Hepatocyte (in vitro differentiated cells): ENCODE results near the gene TMEM144. TPM values are rescaled to one million over a fixed set of nuclear protein-coding genes. Genes with fewer than 3 reads are reported as not detected.
A peak's percentile ranks its signal among the peaks of the same experiment; 100 is the strongest.

Experiments used
- DNase-seq: peaks from one replicate; pipeline ENCODE4 v3.0.0-alpha.2; 2016; ENCODE audit warnings: low spot score
- H2AFZ ChIP-seq: fragments of 200-600 bp; sonication (generic); 2 replicates; pipeline ENCODE4 v1.6.0; 2016; ENCODE audit warnings: antibody characterized with exemption, mild to moderate bottlenecking
- H3K27ac ChIP-seq: fragments of 200-600 bp; sonication (generic); 2 replicates; pipeline ENCODE4 v1.5.1; 2016; ENCODE audit warnings: mild to moderate bottlenecking
- H3K27me3 ChIP-seq: fragments of 200-600 bp; sonication (generic); 2 replicates; pipeline ENCODE4 v1.6.1; 2016
- H3K36me3 ChIP-seq: fragments of 200-600 bp; sonication (generic); replicated peaks from 2 replicates; pipeline ENCODE4 v1.5.1; 2016; ENCODE audit warnings: low read depth; ENCODE audit not compliant: insufficient read depth
- H3K4me1 ChIP-seq: fragments of 200-600 bp; sonication (generic); 2 replicates; pipeline ENCODE4 v1.5.1; 2016; ENCODE audit warnings: mild to moderate bottlenecking, moderate library complexity; ENCODE audit not compliant: insufficient read depth
- H3K4me2 ChIP-seq: fragments of 200-600 bp; sonication (generic); 2 replicates; pipeline ENCODE4 v1.6.0; 2016
- H3K4me3 ChIP-seq: fragments of 200-600 bp; sonication (generic); 2 replicates; pipeline ENCODE4 v1.5.1; 2016; ENCODE audit warnings: mild to moderate bottlenecking
- H3K79me2 ChIP-seq: fragments of 200-600 bp; sonication (generic); 2 replicates; pipeline ENCODE4 v1.6.0; 2017; ENCODE audit warnings: mild to moderate bottlenecking
- H3K9me2 ChIP-seq: fragments of 200-600 bp; sonication (generic); replicated peaks from 2 replicates; pipeline ENCODE4 v1.6.0; 2017; ENCODE audit warnings: mild to moderate bottlenecking; ENCODE audit not compliant: insufficient read depth
- H3K9me3 ChIP-seq: fragments of 200-600 bp; sonication (generic); 2 replicates; pipeline ENCODE4 v1.5.1; 2016; ENCODE audit warnings: low read depth, mild to moderate bottlenecking
- H4K20me1 ChIP-seq: fragments of 200-600 bp; sonication (generic); 2 replicates; pipeline ENCODE4 v1.6.0; 2016; ENCODE audit warnings: mild to moderate bottlenecking; ENCODE audit not compliant: insufficient read depth, poor library complexity, severe bottlenecking
- EZH2 ChIP-seq: fragments of 200-600 bp; sonication (generic); IDR thresholded peaks from 2 replicates; pipeline ENCODE4 v1.6.1; 2016; ENCODE audit warnings: antibody characterized with exemption, mild to moderate bottlenecking, borderline replicate concordance
- EZH2phosphoT487 ChIP-seq: fragments of 200-600 bp; sonication (generic); IDR thresholded peaks from one replicate; pipeline ENCODE4 v1.6.1; 2018; ENCODE audit warnings: antibody characterized with exemption, mild to moderate bottlenecking, low read depth, moderate library complexity; ENCODE audit not compliant: unreplicated experiment, severe bottlenecking
- WGBS: methylation state at CpG from one replicate; pipeline ENCODE4 v1.1.6; 2016; ENCODE audit warnings: low lambda C conversion rate; ENCODE audit errors: missing lambda C conversion rate; 5-methylcytosine and 5-hydroxymethylcytosine counted together
- polyA plus RNA-seq: library from polyadenylated mRNA; unstranded; fragments of >200 nt; fragmentation: Nextera tagmentation; extraction: Ambion mirVana; gene quantifications from 2 replicates; pipeline ENCODE4 v1.2.1, GENCODE V29; 2016
- total RNA-seq: library from RNA; depleted of rRNA; stranded (reverse); fragments of >200 nt; gene quantifications from 2 replicates; pipeline ENCODE4 v1.2.3, GENCODE V29; 2014
- TF ChIP-seq, protein P1 (sequence below): fragments of 200-600 bp; sonication (generic); IDR thresholded peaks from 2 replicates; pipeline ENCODE4 v1.5.1; 2016; ENCODE audit warnings: antibody characterized with exemption, mild to moderate bottlenecking; ENCODE audit not compliant: poor library complexity

Gene TMEM144
- total and polyA plus RNA-seq, 2 experiments from 2014 or later = 17.5 to 58.9 TPM

- WGBS = 73% methylated on average over 5 of the region's 5 CpGs
- no peaks in the 10 kb centered on the region for H3K27me3 ChIP-seq
- H3K27ac ChIP-seq = peak overlapping the region; percentile 87
- H3K9me2 ChIP-seq = no peaks in the 10 kb centered on the region
- no peaks in the 10 kb centered on the region for H3K36me3 ChIP-seq
- no peak overlapping the region for H2AFZ ChIP-seq
- peaks cover 83% of the 10 kb centered on the region for H3K79me2 ChIP-seq
- H3K9me3 ChIP-seq = no peaks in the 10 kb centered on the region
- H3K4me3 ChIP-seq = peak overlapping the region; percentile 30
- no peak for TF ChIP-seq EZH2phosphoT487
- H4K20me1 ChIP-seq = no peaks in the 10 kb centered on the region
- no peak for DNase-seq
- peak overlapping the region; percentile 66 for H3K4me2 ChIP-seq
- H3K4me1 ChIP-seq = peaks cover 27% of the 10 kb centered on the region
These were observed 41.7 kb upstream of the TMEM144 start for GRCh38 chr4:158168606-158169005.

- peak overlapping the region; percentile 30 for H3K4me3 ChIP-seq
- no peaks in the 10 kb centered on the region for H3K9me2 ChIP-seq
- peaks cover 78% of the 10 kb centered on the region for H3K79me2 ChIP-seq
- H3K27ac ChIP-seq = peak overlapping the region; percentile 87
- no peaks in the 10 kb centered on the region for H4K20me1 ChIP-seq
- no peaks in the 10 kb centered on the region for H3K9me3 ChIP-seq
- no peaks in the 10 kb centered on the region for H3K36me3 ChIP-seq
- no peaks in the 10 kb centered on the region for H3K27me3 ChIP-seq
- TF ChIP-seq EZH2 = no peak
- TF ChIP-seq EZH2phosphoT487 = no peak
- TF ChIP-seq, protein P1, sequence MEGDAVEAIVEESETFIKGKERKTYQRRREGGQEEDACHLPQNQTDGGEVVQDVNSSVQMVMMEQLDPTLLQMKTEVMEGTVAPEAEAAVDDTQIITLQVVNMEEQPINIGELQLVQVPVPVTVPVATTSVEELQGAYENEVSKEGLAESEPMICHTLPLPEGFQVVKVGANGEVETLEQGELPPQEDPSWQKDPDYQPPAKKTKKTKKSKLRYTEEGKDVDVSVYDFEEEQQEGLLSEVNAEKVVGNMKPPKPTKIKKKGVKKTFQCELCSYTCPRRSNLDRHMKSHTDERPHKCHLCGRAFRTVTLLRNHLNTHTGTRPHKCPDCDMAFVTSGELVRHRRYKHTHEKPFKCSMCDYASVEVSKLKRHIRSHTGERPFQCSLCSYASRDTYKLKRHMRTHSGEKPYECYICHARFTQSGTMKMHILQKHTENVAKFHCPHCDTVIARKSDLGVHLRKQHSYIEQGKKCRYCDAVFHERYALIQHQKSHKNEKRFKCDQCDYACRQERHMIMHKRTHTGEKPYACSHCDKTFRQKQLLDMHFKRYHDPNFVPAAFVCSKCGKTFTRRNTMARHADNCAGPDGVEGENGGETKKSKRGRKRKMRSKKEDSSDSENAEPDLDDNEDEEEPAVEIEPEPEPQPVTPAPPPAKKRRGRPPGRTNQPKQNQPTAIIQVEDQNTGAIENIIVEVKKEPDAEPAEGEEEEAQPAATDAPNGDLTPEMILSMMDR = no peak
- WGBS = 42% methylated on average over 3 of the region's 3 CpGs
- H3K4me1 ChIP-seq = peaks cover 32% of the 10 kb centered on the region
- H3K4me2 ChIP-seq = peak overlapping the region; percentile 66
- DNase-seq = no peak
- peak overlapping the region; percentile 10 for H2AFZ ChIP-seq
These were observed 40.8 kb upstream of the TMEM144 start for GRCh38 chr4:158169506-158169905.

DNA sequence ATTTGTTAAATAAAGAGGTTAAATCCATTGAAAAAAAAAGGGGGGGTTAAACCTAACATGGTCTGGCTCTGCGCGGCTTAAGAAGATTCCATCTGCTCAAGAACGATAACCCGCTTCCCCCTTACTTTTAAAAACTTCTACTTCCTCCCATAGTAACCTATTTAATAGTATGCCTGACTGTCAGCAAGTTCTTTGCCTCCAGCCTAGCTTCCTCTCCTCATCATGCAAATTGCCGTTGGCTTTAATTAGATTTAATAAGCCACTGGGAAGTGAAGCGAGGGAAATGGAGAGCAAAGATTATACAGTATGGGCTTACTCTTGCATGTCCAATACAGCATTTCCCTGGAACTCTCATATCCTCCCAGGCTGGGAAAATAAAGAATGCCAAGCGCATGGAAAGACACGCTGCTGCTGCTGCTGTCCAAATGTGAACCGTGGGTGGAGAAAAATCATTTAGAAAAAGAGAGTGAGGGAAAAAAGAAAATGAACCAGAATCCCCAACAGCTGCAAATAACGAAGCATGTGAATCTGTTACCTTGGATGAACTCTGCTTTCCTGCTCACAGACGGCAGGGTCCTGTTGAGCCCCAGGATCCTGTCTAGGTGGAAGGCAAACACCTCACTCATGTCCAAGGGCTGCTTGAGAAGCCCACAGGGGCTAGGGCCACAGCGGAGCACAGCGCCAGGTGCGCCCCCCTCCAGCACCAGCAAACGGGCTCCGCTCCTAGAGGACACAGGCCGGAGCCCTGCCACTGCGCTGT, 40.2 kb upstream of the TMEM144 start:
- Histone ChIP-seq H3K4me1 (peaks cover 33% of the 10 kb centered on the region), H3K4me3 (peak overlapping the region; percentile 30), H3K36me3 (no peaks in the 10 kb centered on the region), H3K4me2 (peak overlapping the region; percentile 66), H3K9me2 (no peaks in the 10 kb centered on the region), H3K27me3 (no peaks in the 10 kb centered on the region), H2AFZ (peak overlapping the region; percentile 10), H3K9me3 (no peaks in the 10 kb centered on the region), H4K20me1 (no peaks in the 10 kb centered on the region), H3K79me2 (peaks cover 78% of the 10 kb centered on the region), H3K27ac (peak overlapping the region; percentile 87)
- DNase-seq = no peak
- TF ChIP-seq EZH2 = no peak
- TF ChIP-seq, protein P1 = no peak
- no peak for TF ChIP-seq EZH2phosphoT487
- WGBS = 40% methylated on average over 18 of the region's 18 CpGs

GRCh38 chr4:158170691-158171561, 39.4 kb upstream of the TMEM144 start:
- no peaks in the 10 kb centered on the region for H3K9me3 ChIP-seq
- H3K4me3 ChIP-seq = peak overlapping the region; percentile 30
- H3K27ac ChIP-seq = peak overlapping the region; percentile 87
- peaks cover 75% of the 10 kb centered on the region for H3K79me2 ChIP-seq
- no peaks in the 10 kb centered on the region for H3K27me3 ChIP-seq
- peak; percentile 81 for DNase-seq
- H3K4me1 ChIP-seq = peaks cover 33% of the 10 kb centered on the region
- H3K4me2 ChIP-seq = peak overlapping the region; percentile 66
- H3K9me2 ChIP-seq = no peaks in the 10 kb centered on the region
- TF ChIP-seq, protein P1 = peak; percentile 66
- TF ChIP-seq EZH2phosphoT487 = no peak
- WGBS = 55% methylated on average over 42 of the region's 42 CpGs
- H3K36me3 ChIP-seq = no peaks in the 10 kb centered on the region
- no peaks in the 10 kb centered on the region for H4K20me1 ChIP-seq
- H2AFZ ChIP-seq = peak overlapping the region; percentile 50
